HG03457 (cell line): ENCODE measurements around the gene CNTN6.
A peak's percentile ranks its signal among the peaks of the same experiment; 100 is the strongest.

Experiments
- ATAC-seq: cut with Tn5 transposase; IDR thresholded peaks from one replicate; pipeline ENCODE4 v1.9.1; 2021; ENCODE audit warnings: moderate number of reproducible peaks; ENCODE audit not compliant: unreplicated experiment

Gene CNTN6

GRCh38 chr3:1171320-1171719 is 78.5 kb downstream of the CNTN6 start:
- no peak for ATAC-seq

GRCh38 chr3:1172644-1173043 is 79.8 kb downstream of the CNTN6 start:
- ATAC-seq: no peak

DNA sequence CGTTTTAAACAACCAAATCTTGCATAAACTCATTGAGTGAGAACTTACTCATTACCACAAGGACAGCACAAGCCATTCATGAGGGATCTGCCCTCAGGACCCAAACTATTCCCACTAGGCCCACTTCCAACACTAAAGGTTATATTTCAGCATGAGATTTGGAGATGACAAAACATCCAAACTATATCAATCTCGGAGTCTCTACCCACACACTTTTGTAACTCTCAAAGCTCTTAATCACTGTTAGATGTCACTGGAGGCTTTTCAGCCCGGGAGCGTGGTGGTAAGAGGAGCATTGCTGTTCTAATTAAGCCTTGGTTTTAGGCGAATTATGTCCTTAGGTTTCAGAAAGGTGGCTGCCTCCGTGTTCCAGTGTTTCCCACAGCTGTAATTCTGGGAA is 86.3 kb downstream of the CNTN6 start:
- no peak for ATAC-seq

DNA sequence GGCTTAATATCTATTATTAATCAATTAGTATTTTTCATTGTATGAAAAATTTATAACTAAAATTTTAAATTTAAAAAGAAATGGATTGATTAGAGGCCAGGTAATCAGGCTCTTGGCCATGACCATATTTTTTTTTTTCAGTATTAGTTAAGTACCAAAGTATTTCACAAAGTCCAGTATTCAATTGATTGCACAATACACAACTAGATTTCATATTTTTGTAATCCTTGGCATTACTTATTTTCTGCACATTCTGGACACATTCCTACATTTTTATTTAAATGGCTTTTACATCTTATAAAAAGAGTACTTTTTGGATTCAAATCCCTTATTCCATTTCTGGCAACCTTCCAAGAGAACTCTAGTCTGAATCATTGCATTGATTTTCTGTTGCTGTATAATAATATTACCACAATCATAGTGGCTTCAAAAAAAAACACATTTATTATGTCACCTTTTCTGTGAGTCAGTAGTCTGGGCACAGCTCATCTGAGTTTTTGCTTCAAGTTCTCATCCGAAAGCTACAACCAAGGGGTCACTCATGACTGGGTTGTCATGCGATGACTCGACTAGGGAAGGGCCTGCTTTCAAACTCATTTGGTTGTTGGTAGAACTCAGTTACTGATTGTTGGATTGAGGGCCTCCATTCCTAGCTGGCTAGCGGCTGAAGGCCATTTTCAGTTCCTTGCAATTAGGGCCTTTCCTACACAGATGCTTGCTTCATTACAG is 90.7 kb downstream of the CNTN6 start:
- ATAC-seq: no peak

DNA sequence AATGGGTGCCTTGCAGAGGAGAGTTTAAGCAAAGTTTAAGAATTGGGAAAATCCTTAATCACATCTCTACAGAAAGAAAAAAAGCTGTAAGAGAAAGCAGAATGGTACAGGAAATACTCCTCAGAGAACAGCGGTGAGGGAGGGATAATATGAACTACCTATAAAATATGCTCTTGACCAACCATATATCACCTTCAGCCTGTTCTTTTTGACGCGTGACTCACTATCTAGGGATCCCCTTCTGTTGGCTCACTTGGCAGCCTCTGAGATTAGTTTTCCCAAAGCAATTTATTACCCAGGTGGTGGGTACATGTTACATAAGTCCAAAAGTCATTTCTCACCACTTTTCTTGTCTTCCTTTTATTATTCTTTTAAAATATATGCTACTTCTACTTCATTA is 97.7 kb downstream of the CNTN6 start:
- ATAC-seq: no peak

DNA sequence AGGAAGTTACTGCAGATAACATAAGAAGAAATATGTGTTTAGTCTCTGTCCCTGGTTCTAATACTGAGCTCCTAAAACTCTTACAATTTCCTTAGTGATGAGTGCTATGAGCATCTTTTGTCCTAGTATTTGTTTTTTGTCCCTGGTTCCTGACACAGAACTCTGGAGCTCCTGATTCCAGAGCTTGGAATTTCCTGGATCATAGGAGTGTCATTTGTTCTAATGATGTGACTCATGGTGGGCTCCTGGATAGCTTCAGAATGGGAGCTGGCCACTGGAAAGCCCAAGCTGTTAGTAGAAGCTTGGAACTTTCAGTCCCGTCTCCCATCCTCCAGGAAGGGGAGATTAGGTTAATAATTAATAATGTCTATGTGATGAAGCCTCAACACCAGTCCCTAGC is 98.2 kb downstream of the CNTN6 start:
- ATAC-seq: no peak

GRCh38 chr3:1195947-1196346 is 103.1 kb downstream of the CNTN6 start:
- ATAC-seq: peak; percentile 61

DNA sequence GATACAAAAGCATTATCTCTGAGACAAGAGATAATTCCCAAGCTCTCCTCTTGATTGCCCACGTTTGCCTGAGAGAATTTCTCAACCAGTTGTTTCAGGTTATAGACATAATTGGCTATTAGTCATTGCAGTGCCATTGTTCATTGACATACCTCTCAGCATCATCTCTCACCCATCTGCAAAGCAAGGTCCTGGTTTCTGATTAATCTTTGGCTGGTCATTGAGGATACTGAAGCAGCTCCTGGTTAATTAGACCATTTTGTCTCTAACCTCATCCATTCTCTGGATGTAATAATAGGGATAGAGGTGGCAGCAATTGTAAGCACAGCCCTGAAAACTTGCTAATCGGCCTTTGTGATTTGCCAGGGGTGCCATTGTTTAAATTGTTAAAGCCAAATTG is 104.2 kb downstream of the CNTN6 start:
- ATAC-seq: no peak

GRCh38 chr3:1200371-1200770 is 107.5 kb downstream of the CNTN6 start:
- no peak for ATAC-seq

- ATAC-seq: no peak
Observed at GRCh38 chr3:1207904-1208303, 115.1 kb downstream of the CNTN6 start.

- ATAC-seq: no peak
Observed at GRCh38 chr3:1214933-1215332, 122.1 kb downstream of the CNTN6 start.

GRCh38 chr3:1216856-1217255 is 124.0 kb downstream of the CNTN6 start:
- ATAC-seq: no peak

DNA sequence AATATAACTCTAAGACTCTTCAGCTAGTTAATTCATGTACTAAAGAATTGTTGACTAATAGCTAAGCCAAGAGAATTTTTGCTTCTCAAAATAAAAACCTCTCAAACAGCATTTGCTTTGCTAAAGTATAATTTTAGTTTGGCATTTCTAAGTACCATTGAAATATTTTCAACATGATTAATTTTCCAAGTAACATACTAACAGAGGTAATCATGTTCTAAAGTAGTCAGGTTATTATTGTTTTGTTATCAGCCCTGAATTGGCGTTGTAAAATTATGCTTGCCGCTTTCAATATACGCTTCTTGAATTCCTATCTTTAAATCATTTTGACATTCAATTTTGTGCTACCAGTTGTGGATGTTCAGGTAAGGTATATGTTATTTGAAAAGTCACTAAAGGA is 134.3 kb downstream of the CNTN6 start:
- no peak for ATAC-seq

- no peak for ATAC-seq
Observed at GRCh38 chr3:1228289-1228688, 135.5 kb downstream of the CNTN6 start.

- ATAC-seq: no peak
Observed at GRCh38 chr3:1230920-1231319, 138.1 kb downstream of the CNTN6 start.

GRCh38 chr3:1232276-1232675 is 139.5 kb downstream of the CNTN6 start:
- no peak for ATAC-seq

DNA sequence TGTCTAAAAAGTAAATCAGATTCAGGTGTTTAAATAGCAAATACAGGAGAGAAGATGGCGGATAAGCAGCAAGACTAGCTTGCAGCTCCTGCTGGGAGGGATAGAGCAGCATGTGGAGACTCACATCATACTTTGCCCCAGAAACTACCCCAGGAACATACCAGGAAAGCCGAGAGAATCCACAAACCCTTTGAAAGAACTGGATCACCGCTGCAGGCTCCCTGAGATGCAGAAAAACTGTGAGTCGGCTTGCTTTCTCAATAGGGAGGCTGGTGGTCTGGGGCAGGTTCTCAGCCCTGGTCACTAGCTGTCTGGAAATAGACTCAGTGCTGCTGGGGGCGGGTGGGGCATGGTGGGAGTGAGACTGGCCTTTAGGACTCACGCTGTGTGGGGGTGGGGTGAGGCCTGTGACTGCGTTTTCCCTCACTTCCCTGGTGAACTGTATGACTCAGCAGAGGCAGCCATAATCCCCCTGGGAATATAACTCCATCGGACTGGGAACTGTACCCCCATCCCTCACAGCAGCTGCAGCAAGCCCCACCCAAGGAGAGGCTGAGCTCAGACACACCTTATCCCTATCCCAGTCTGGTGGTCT is 142.8 kb downstream of the CNTN6 start:
- no peak for ATAC-seq

- no peak for ATAC-seq
Observed at GRCh38 chr3:1251282-1252060, 158.6 kb downstream of the CNTN6 start.

- ATAC-seq: no peak
Observed at GRCh38 chr3:1252061-1252430, 159.2 kb downstream of the CNTN6 start.

- ATAC-seq: no peak
Observed at GRCh38 chr3:1262246-1262645, 169.4 kb downstream of the CNTN6 start.

- ATAC-seq: no peak
Observed at GRCh38 chr3:1263121-1263520, 170.3 kb downstream of the CNTN6 start.

DNA sequence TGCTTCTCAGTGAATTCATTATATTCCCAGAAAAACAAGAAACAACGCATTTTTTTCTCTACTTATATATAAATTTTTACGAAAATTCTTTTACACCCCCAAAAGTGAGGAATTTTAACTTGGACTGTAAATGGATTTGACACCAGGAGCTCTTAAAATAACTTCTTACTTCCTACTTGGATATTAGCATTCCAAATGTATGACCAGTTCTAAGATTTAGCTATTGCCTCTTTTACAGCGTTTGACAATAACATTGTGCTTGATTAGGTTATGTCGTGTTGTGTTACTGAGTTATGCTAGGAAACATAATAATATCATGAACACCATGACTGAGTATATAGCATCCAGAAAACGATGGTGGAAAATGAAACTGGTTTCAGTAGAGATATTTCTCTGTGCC is 177.0 kb downstream of the CNTN6 start:
- ATAC-seq: no peak
